Measurements from ENCODE around the gene KRT15.

Gene KRT15

DNA sequence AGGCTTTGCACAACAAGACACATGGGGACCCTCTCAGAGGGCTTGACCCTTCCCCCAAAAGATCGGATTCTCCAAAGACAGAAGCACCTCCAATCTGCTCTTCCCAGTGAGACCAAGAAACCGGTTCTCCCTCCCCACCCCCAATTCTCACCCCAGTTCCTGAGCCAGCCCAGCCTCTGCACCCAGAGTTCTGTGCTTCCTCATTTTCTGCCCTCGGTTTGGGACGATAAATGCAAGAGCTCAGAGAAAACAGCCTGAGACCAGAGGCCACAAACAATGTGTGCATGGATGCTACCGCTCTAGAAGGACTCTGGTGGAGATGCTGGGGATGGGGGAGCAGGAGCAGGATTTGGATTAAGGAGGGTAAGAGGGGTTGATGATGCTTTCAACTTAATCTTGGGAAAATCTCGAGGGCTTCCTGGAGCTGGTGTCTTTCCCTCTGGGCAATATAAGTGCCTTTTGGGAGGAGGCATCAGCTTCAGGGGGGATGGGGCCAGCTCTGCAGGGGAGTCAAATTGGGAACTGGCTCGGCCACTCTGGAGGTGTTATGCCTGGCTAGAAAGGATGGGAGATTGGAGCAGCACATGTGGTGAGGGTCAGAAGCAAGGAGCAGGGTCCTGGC is 6.0 kb downstream of the KRT15 start:
- no peak for DNase-seq (ENCODE audit: low read depth)
- TF ChIP-seq, protein P1, sequence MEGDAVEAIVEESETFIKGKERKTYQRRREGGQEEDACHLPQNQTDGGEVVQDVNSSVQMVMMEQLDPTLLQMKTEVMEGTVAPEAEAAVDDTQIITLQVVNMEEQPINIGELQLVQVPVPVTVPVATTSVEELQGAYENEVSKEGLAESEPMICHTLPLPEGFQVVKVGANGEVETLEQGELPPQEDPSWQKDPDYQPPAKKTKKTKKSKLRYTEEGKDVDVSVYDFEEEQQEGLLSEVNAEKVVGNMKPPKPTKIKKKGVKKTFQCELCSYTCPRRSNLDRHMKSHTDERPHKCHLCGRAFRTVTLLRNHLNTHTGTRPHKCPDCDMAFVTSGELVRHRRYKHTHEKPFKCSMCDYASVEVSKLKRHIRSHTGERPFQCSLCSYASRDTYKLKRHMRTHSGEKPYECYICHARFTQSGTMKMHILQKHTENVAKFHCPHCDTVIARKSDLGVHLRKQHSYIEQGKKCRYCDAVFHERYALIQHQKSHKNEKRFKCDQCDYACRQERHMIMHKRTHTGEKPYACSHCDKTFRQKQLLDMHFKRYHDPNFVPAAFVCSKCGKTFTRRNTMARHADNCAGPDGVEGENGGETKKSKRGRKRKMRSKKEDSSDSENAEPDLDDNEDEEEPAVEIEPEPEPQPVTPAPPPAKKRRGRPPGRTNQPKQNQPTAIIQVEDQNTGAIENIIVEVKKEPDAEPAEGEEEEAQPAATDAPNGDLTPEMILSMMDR (conservative IDR thresholded peaks at IDR 0.05; ENCODE audit: low read depth, low read length): no peak
- no peak overlapping the region for H3K4me3 ChIP-seq (ENCODE audit: low read depth, low read length)

DNA sequence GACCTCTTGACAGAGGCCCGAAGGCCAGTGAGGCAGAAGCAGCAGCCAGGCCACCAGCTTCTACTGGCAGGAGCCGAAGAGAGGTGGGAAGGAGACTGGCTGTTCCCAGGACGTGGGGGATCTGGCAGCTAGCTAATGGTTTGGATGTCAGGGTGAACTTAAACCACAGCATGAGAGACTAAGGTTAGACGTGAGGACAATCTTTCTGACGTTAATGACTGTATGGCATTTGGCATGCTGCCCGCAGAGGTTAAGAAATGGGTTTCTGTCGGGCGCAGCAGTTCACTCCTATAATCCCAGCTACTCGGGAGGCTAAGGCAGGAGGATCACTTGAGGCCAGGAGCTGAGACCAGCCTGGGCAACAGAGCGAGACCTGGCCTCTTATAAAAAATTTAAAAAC is 7.0 kb downstream of the KRT15 start:
- no peak overlapping the region for H3K4me3 ChIP-seq (ENCODE audit: low read depth, low read length)
- TF ChIP-seq, protein P1 (conservative IDR thresholded peaks at IDR 0.05; ENCODE audit: low read depth, low read length): no peak
- DNase-seq (ENCODE audit: low read depth): no peak

GRCh38 chr17:41511116-41511515 is 7.6 kb downstream of the KRT15 start:
- TF ChIP-seq, protein P1 (conservative IDR thresholded peaks at IDR 0.05; ENCODE audit: low read depth, low read length): no peak
- DNase-seq (ENCODE audit: low read depth): no peak
- no peak overlapping the region for H3K4me3 ChIP-seq (ENCODE audit: low read depth, low read length)

DNA sequence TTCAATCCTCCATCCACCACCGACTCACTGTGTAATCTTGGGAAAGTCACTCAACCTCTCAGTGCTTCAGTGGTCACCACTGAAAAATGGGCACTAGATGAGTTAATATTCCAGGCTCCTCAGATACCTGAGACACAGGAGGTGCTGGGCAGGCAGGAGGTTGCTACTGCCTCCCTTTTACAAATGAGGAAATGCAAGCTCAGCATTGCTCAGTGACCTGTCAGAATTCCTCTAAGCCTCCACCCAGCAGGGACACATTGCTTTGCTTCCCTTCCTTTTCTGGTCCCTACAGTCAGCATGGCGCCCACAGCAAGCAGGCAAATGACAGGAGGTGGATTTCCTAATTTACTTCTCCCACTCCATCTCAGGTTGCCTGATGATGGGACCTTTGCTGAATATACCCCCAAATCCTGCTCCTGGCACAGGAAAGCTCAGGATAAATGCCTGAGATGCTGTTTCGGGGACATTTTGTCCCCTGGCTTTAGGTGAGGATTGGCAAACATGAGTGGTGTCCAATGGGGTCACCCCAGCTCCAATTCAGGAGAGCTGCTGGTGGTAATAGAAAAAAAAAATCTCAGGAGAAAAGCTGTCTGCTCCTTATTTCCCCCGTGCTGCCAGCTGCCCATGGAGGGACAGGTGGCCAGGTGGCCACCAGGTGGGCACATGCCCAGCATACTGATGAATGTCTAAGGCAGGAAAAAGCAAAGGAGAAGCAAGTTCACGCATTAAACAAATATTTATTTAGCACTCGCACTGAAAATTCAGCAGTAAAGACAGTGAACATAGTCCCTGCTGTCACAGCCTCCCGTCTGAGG is 8.2 kb downstream of the KRT15 start:
- TF ChIP-seq, protein P1 (conservative IDR thresholded peaks at IDR 0.05; ENCODE audit: low read depth, low read length): no peak
- no peak overlapping the region for H3K4me3 ChIP-seq (ENCODE audit: low read depth, low read length)

GRCh38 chr17:41507315-41507880 is 11.3 kb downstream of the KRT15 start:
- H3K4me3 ChIP-seq (ENCODE audit: low read depth, low read length): no peak overlapping the region
- TF ChIP-seq, protein P1 (conservative IDR thresholded peaks at IDR 0.05; ENCODE audit: low read depth, low read length): no peak
- no peak for DNase-seq (ENCODE audit: low read depth)

More for the DNA sequence above, 8.2 kb downstream of the KRT15 start:
- DNase-seq (ENCODE audit: low read depth): no peak

- no peak for DNase-seq (ENCODE audit: low read depth)
- TF ChIP-seq, protein P1 (conservative IDR thresholded peaks at IDR 0.05; ENCODE audit: low read depth, low read length): no peak
- no peak overlapping the region for H3K4me3 ChIP-seq (ENCODE audit: low read depth, low read length)
Measured at GRCh38 chr17:41505809-41506767, 12.6 kb downstream of the KRT15 start.

All from choroid plexus epithelial cell (primary cell).